ENCODE measurements around the gene FCGBP. TPM values are rescaled to one million over a fixed set of nuclear protein-coding genes. Genes with fewer than 3 reads are reported as not detected.
"Not testable (repeated sequence)": the region's sequence is repeated elsewhere in the genome, so short reads cannot be mapped to it uniquely, and the experiment has no call there.

FCGBP gene
- polyA plus RNA-seq, 1 donor = 5.8 TPM

DNA sequence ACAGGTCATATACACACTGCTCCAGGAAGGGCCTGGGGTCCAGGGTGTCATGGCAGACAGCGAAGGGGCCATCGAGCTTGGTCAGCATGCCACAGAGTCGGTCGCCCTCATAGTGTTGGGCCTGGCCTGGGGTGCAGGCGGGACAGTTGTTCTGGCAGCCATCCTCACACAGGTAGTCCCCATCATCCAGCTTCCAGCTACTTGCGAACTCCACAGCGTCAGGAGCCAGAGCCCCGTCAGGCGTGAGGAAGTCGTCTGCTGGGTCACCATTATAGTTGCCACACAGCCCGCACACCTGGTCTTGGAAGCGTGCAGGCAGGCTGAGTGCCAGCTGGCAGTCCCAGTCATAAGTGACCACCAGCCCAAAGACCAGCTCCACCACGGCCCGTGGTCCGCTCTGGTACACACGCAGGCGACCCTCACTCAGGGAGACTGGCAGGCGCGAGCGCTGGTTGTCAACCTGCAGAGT is 16.2 kb downstream of the FCGBP start:
- DNase-seq = no peak

DNA sequence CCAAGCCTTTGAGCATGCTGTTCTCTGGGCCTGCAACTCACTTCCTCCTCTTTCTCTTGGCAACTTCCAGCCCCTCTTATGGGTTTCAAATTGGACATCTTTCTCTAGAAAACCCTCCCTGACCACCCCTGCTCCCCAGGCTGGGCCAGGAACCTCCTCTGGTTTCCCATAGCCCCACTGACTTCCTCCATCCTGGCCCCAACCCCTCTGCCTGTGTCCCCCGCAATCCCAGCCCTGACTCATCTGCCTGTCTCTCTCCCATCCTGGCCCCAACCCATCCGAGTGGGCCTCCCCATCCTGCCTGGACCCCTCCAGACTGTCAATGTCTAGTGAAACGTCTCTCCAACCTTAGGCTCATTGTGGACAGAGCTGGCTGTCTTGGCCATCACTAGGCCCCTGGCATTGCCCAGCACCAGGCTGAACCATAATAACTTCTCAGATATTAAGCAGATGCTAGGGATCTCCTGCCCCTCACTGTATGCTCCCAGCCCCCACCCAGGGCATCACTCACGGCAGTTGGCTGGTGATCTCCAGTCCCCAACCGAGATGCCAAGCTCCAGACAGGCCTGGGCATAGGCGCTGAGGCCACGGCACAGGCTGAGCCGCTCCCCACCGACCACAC is 16.8 kb downstream of the FCGBP start:
- no peak for DNase-seq

DNA sequence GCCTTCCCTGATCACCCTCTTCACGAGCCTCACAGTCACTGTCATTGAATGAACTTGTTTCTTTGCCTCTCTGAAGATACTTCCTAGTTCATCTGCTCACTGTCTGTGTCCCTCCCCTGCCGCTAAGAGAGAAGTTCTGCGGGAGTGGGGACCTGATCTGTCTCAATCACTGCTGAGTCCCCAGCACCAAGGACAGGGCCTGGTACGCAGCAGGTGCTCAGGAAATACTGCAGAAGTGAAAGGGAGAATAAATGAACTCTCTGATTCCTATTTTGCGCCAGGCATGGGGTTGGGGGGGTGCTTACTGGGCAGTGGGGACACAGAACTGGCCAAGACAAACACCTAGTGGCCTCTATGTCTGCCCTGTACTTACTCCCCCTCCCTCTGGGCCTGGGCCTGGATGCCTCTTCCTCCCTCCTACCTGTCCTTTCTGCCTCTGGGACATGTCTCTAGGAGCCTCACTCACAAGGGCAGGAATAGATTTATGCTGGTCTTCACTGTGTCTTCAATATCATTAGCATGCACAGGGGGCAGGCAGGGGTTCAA is 17.5 kb downstream of the FCGBP start:
- DNase-seq = no peak

DNA sequence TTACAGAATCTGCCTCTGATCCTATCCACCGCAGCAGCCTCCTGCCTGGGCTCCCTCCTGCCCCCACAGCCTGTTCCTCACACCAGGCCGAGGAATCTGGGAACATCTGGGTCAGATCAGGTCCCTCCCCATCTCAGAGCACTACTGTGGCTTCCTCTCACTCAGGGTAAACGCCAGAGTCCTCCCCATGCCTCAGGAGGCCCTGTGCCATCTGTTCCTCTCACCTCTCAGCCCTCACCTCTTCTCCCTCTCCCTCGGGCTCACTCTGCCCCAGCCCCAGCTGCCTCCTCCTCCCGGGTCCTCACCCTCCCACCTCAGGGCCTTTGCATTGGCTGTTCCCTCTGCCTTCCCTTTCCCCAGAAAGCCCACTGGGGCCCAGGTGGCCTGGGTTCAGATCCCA is 18.2 kb downstream of the FCGBP start:
- DNase-seq = no peak

DNA sequence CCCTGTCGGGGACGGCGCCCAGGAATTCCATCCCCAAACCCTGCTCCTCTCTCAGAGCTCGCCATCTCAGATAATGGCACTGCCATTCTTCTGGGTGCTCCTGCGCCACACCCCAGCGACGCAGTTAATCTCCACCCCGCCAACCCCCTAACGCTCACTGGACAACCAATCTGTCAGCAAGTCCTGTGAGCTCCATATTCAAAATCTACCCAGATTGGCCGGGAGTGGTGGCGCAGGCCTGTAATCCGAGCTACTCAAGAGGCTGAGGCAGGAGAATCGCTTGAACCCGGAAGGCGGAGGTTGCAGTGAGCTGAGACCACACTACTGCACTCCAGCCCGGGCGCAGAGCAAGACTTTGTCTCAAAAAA is 18.6 kb downstream of the FCGBP start:
- no peak for DNase-seq

DNA sequence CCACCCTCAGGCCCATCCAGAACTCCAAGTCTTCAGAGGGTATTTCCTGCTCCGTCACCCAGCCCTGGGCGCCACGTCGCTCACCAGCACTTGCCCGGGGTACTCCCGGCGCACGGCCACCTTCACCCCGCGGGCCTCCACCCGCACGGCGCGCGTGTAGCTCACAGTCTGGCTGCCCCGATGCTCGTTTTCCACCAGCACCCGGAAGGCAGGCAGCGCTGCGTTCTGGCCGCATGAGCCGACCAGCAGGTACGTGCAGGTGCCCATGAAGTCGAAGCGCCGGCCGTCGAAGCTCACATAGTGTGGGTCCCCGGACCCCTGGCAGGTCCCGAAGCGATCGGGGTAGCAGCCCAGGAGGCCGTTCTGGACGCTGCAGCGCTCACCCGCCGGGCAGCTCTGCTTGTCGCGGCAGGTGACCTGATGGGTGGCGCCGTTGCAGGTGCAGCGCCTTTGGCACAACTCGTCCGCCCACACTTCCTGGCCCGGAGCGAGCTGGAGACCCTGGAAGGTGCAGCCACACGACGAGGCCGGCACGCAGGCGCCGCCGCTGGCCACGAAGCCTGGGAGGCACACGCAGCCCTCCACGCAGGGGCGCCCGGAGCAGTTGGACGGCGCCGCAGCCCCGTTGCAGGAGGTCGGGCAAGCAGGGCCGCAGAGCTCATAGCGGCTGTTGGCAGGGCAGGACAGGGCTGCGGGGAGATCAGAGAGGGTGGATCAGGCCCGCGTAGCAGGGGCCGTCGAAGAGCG is 19.2 kb downstream of the FCGBP start:
- DNase-seq = no peak

DNA sequence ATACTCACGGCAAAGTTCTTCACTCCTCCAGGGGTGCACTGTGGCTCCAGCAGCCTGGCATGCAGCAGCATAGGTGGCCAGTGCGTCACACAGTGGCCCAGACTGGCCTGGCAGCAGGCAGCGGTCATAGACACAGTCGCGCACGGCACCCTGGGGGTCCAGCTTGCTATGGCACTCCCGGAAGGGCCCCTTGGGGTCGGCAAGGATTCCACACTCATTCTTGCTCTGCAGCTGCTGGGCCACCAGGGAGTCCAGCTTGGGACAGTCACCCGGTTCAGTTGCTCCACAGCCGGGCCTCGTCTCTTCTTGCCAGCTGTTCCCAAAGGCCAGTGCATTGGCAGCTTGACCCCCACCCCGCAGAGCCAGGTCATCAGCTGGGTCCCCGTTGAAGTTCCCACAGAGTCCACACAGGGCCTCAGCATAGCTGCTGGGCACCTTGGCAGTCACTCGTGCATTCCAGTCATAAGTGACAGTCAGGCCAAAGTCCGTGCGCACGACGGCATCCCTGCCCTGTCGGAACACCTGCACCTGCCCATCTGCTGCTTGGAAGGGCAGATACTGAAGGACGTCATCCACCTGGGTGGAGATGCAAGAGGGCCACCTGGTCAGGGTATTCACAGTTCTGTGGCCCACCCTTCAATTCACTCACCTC is 20.6 kb downstream of the FCGBP start:
- DNase-seq = no peak

DNA sequence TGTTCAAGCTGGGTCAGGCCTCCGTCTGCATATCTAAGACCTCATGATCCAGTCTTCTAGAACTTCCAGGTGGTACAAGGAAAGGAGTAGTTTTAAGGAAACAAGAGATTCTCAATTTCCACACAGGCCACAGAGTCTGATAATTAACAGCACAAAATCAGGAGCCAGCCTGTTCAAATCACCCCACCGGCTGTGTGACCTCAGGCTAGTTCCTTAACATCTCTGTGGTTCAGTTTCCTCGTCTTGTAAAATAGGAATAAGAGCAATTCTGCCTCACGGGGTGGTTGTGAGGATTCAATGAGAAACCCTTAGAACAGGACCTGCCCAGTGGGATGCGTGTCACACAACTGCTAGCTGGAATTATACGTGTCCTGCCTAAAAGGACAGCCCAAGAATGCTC is 25.6 kb downstream of the FCGBP start:
- no peak for DNase-seq

DNA sequence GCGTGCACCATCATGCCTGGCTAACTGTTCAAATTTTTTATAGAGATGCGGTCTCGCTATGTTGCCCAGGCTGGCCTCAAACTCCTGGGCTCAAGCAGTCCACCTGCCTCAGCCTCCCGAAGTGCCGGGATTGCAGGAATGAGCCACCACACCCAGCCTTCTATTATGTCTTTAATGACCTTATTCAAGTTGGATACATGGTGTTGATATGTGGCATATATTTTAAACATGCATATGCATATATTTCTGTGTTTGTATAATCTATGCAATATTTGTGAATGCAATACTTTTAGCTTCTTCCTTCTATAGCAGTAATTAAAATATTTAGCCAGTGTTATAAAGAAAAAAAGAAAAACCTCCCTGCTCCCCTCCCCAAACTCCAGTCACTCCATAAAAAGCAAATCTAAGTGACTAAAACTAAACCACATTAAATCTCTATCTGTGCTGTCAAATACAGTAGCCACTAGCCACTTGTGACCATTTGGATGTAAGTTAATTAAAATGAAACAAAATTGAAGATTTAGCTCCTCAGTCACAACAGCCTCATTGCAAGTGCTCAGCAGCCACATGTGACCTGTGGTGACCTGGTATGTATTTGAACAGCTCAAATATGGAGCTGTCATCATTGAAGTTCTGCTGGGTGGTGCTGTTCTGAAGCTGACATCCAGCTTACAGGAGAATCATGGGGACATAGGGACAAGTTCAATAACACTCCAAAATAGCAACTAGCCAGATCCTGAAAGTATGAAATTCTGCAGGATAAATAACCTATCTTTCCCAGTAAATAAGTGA is 27.4 kb downstream of the FCGBP start:
- DNase-seq = no peak

DNA sequence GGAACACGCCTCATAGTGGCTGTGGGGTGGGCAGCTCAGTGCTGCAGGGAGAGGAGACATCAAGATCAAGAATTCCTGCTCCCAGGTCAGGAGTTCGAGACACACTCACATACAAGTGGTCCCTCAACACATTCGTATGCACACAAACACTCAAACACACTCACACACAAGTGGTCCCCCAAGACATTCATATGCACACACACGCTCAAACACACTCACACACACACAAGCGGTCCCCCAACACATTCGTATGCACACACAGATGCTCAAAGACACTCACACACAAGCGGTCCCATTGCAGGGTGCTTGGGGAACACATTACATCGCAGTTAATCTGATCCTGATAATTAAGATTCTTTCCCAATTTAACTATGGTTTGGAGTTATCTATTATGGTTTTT is 28.2 kb downstream of the FCGBP start:
- no peak for DNase-seq

DNA sequence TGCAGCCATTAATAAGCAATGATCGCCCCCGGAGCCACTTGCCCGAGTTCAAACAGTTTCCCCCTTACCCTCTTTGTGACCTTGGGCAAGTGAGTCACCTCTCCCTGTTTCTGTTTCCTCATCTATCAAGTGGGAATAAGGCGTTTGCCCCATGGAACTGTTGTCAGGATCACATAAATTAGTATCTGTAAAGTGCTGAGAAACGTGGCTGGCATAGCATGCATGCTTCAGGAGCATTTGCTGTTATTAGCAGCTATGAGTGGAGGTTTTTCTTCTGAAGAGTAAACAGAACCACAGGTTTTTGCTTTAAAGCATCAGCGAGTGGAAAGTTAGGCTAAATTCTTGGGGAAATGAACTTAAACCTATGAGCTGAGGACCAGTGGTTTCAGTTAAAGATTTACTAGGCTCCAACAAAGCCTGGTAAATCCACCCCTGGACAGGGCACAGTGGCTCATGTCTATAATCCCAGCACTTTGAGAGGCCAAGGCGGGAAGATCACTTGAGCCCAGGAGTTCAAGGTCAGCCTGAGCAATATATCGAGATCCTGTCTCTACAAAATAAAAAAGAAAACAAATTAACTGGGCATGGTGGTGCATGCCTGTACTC is 30.8 kb downstream of the FCGBP start:
- not testable (repeated sequence) for DNase-seq

DNA sequence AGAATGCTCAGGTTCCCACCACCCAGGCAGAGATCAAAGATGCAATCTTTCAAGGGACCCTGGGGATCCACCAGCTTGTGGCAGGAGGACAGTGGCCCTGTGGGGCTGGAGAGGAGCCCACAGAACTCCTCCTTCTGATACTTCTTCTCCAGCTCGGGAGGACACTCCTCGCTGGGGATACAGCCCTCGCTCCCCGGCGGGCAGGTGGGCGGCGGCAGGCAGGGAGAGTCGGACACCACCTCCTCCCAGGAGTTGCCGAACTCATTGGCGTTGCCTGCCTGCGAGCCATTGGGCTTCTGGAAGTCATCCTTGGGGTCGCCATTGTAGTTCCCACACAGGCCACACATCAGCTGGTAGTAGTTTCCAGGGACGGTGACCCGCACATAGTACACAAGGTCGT is 32.1 kb downstream of the FCGBP start:
- DNase-seq = not testable (repeated sequence)

DNA sequence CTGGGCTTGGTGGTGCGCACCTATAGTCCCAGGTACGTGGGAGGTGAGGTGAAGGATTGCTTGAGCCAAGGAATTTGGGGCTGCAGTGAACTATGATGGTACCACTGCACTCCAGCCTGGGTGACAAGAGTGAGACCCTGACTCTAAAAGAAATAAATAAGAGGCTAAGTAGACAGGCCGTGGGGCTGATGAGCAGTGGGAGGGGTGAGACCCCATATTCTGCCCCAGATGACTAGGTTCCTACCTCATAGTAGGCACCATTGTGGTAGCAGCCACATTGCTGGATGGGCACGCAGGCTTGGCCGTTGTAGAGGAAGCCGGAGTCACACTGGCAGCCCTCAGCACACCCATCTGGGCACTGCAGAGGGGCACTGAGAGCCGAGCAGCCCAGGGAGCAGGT is 32.8 kb downstream of the FCGBP start:
- DNase-seq = not testable (repeated sequence)

DNA sequence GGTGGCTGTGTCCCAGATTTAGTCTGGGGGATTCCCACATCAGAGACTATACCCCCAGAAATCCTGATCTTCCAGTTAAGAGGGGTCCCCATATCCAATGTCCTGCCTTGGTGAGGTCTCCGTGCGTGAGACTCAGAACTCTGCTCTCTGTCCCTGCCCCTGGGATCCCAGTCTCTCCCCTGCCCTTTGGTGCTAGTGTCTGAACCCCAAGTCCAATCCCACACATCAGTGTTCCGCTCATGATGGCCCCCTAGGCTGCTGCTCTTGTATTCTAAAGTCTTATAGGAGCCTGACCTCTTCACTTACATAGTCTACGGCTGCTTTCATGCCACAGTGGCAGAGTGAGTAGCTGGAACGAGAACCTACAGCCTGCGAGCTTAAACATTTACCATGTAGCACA is 35.6 kb downstream of the FCGBP start:
- DNase-seq = not testable (repeated sequence)

DNA sequence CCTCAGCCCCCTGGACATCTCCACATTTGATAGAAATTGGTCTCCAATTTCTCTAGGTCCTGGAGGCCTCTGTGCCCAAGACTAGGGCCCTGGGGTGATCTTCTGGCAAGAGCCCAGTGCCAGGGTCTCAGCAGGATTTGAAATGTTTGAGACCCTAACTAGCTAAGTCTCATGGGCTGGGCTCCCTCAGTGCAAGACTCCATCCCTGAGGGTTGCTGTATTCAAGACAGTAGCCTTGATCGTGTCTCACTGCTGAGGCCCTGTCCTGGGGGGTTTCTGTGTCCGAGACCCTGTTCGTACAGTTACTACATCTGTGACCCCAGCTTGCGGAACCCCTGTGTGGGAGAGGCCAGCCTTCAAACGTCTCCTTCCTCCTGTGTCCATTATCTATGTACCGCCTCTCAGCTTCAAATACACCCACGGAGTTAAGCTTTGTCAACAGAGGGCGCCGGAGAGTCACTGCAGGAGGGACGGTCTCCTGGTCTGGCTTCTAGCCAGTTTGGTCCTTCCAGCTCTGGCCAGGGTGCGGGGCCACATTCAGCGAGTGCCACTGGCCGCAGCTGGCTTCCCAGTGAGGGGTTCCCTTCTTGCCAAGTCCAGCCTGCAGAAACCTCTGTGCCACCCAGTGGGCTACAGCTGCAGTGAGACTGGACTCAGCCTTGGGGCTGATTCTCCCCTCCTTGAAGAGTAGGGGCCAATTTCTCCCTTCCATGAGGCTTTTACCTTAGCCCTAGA is 36.8 kb downstream of the FCGBP start:
- not testable (repeated sequence) for DNase-seq

DNA sequence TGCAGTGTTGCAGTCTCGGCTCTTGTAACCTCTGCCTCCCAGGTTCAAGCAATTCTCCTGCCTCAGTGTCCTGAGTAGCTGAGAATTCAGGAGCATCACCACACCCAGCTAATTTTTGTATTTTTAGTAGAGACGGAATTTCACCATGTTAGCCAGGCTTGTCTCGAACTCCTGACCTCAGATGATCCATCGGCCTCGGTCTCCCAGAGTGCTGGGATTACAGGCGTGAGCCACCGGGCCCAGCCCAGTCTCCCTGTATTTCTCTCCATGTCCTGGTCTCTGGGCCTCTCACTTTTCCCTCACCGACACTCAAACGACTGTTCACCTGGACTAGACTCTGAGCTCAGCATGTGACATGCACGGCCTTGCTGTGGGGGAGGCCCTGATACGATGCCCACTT is 39.3 kb downstream of the FCGBP start:
- not testable (repeated sequence) for DNase-seq

DNA sequence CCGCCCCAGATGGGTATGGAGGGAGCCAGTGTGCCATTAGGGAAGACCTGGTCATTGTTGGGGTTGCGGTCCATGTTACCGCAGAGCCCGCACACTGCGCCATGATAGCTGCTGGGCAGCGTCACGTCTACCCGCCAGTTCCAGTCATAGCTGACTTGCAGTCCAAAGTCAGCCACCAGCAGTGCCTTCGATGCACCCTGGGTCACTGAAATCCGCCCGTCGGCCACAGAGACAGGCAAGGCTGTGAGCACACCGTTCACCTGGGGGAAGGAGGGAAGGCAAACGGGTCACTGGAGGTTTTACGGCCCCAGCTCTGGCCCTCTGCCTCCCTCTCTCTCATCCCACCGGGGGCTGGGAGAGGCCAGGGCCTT is 40.2 kb downstream of the FCGBP start:
- not testable (repeated sequence) for DNase-seq

DNA sequence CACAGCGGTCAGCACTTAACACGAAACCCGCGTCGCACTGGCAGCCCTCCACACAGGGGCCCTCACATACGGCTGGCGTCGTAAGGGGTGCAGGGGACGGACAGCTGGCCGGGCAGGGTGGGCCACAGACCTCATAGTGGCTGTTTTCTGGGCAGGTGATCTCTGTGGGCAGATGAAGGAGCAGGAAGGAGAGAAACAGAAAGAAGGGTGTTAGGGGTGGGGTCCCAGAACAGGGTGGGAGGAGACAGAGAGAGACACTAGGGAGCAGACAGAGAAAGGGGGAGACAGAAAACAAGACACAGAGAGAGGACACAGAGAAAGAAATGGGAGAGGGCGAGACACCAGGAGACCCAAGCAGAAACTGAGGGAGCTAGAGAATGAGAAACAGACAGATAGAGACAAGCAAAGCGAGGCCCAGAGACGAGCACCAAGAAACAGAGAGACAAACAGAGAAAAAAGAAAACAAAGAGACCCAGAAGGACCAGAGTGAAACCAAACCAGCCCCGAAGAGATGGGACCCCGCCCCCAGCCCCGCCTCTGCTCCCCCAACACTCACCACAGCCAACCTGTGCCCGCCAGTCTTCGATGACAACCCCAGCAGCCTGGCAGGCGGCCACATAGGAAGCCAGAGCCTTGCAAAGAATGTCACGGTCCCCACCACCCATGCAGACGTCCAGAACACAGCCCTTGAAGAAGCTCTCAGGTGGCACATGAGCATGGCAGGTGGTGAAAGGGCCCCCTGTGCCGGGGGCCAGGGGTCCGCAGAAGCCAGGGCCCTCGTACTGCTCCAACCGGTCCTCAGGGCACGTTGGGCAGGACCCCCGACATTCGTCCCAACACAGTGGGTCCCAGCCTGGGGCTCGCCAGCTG is 40.8 kb downstream of the FCGBP start:
- DNase-seq = not testable (repeated sequence)

DNA sequence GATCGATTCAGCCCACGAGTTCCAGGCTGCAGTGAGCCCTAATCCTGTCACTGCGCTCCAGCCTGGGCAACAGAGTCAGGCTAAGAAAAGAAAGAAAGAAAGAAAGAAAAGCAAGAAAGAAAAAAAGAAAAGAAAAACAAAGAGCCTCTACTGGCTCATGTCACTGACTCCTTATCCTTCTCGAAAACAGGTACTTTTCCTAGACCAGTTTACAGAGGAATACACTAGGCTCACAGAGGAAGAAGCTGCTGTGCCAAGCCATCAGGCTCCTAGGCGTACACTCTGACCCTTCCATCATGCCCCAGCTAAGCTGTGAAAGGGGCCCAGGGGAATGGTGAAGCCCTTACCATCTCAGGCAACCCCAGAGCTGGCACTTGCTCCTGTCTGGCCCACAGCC is 41.9 kb downstream of the FCGBP start:
- not testable (repeated sequence) for DNase-seq

Data from left kidney (tissue), 2 donors.